IPS DF 4.7 (cell line): ENCODE measurements around the gene HOXB7.

Source experiments
- DNase-seq: peaks from one replicate; pipeline ENCODE4 v3.0.0-alpha.2; 2013; ENCODE audit warnings: low spot score; ENCODE audit errors: extremely low read depth

Gene HOXB7

GRCh38 chr17:48623583-48623982, 12.8 kb upstream of the HOXB7 start:
- DNase-seq: no peak

GRCh38 chr17:48622857-48623256, 12.0 kb upstream of the HOXB7 start:
- no peak for DNase-seq

DNA sequence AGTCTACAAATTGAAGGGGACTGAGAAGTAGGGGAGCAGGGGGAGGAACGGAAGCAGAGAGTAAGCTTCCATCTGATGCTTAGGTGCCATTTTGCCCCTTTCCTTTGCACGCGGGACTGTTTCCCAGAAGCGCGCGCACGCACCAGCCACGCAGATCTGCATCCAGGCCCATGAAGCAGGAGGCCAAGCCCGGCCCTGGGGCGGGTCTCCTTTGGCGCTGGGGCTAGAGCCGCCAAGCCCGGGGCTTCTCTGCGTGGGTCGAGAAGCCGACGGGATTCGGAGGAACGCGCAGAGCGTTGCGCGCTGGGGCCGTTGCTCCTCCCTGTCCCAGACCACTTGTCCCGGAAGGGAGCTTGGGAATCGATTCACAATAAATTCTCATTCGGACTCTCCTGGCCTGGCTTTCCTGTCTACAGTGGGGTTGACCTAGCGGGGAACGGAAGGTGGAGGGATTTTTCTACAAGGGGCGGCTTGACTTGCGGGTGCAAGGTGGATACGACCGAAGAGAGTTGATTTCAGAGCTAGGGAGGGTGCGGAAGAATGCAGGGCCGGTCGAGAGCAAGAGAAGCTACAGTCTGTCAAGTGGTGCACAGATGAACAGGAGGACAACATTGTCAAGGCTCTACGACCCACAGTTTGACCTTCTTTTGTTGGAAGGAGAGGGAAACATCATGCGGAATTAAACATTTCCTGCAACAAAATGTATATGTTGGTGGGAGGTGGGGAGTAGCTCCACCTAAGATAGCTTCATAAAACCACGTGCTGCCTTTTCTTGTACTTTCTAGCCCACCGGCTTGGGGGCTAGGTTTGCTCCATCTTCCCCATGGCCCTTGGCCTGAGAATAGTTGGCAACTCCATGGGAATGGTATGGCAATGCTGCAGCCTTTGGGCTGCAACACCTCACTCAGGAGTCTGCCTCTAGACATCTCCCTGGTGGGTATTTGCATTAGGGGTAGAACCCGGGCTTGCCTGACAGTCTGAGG, 10.9 kb upstream of the HOXB7 start:
- no peak for DNase-seq

DNA sequence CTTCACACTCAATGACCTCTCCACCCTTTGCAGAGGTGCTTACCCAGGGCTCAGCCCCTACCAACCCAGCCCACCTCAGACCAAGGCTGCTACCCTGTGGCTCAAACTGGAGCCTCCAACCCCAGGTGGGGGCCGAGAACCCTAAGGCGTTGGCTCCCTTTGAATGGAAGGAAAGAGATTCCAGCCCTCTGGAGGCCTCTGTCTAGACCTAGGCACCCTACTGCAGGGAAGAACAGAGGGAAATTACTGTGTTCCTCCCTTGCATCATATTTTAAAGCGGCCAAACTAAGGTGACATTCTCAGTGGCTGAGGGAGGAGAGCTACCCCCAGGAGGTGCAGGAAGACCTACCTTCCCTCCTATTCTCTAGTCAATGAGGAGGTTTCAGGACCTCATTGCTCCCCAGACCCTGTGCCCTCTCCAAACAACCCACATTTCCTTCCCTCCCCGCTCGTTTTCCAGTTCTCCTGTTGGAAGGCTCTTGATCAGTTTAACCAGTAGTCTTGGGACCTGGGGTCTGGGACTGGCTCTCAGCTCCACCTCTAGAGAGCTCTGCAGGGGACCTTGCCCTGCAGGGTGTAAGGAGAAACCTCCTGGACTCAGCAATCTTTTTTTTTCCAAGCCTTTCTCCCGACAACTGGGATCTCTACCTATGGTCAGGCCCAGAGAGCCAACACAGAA, 9.8 kb upstream of the HOXB7 start:
- no peak for DNase-seq

DNA sequence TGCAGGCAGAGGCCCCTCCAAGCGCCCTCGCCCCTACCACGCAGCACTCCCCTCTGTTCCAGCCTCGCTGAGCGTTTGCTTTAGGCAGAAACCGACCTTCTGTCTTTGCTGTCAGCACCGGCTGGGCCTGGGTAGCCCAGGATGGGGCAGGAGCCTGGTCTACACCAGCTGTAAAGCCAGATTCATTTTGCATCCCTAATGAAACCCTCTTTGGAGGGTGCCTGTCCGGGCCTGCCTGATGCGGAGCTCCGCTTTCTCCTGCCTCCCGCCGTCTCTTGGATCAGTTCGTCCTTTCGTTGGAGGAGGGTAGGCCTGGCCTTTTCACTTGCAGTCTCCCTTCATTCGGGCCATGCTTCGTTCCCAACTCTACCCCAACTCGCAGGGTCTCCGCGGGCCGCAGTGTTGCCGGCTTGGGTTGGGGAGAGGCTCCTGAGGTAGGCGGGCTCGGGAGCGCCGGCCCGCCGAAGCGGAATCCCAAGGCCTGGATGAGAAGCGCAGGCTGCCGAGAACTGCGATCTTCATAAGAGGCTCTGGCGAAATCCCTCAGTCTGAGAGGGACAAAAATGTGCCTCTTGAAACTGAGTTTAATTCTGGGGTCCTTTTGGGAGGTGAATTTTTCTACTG, 9.1 kb upstream of the HOXB7 start:
- no peak for DNase-seq

- no peak for DNase-seq
These were observed 7.6 kb upstream of the HOXB7 start for GRCh38 chr17:48618256-48618896.

- DNase-seq: no peak
These were observed 6.8 kb upstream of the HOXB7 start for GRCh38 chr17:48617471-48618255.

DNA sequence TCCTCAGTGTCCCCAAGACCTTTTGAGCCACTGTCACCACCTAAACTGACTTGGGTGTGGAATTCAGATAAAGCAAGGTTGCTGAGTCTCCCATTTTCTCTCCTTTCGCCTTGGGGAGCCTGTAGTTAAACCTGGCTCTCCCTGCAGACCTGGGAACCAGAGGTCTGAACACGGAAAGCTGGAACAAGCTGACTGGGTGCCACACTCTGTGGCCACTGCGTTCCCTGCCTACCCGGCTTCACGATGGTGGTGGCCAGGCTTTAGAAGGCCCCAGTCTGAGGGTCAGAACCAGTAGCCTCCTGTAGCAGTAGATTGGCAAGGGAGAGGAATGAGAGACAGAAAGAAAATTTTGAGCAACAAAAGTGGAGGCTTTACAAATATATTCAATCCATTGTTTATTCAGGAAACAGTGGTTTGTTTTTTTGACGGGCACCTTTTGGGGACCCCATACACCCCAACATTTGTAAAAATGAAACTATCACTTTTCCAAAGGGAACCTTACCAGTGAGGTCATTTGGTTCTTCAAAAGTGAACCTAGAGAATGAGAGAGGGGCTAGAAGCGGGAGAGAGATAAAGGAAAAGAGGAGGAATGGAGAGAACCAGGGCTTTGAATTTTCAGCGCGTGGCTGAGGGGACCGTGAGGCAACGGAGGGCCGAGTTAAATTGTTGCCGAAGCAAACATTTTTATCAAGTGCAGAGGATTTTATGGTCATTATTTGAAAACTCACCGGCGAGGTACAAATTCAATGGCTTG, 6.1 kb upstream of the HOXB7 start:
- no peak for DNase-seq

DNA sequence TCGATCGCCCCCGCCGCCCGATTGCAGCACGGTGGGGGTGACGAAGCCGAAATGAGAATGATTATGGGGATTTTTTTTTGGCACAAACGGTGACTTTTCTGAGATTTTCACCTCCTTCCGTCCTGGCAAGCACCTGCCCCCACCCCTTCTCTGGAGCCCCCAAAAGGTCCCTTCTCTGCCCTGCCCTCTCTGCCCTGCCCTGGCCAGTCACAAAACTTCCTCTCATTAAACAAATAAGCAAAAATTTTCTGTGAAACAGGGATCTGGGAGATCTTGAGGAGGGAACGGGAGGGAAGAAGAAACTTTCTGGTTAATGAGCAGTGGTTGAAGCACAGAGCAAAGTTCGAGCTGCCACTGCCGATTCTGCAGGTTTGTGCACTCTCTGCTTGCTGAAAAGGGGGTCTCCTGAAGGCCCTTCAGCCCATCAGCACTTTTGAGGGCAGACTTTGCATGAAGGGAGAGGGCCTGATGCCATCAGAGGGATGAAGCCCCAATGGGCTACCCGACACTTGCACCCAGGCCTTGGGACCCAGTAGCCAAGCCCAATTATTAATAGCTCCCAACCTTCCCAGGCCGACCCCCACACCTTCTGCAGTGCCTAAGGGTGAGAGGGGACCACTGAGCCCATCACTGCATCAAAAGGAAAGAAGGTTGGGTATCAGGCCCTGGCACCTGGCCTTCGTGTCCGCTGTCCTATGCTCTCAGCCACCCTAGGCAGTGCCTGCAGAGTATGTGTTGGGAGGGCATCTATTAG, 5.3 kb upstream of the HOXB7 start:
- DNase-seq: no peak

- no peak for DNase-seq
These were observed 4.5 kb upstream of the HOXB7 start, which contains the start of gene HOXB8 for GRCh38 chr17:48615047-48615962. Gene HOXB8, minus strand, starts transcription at chr17:48615292. Its CDS starts 588 bp downstream, at chr17:48614704.

DNA sequence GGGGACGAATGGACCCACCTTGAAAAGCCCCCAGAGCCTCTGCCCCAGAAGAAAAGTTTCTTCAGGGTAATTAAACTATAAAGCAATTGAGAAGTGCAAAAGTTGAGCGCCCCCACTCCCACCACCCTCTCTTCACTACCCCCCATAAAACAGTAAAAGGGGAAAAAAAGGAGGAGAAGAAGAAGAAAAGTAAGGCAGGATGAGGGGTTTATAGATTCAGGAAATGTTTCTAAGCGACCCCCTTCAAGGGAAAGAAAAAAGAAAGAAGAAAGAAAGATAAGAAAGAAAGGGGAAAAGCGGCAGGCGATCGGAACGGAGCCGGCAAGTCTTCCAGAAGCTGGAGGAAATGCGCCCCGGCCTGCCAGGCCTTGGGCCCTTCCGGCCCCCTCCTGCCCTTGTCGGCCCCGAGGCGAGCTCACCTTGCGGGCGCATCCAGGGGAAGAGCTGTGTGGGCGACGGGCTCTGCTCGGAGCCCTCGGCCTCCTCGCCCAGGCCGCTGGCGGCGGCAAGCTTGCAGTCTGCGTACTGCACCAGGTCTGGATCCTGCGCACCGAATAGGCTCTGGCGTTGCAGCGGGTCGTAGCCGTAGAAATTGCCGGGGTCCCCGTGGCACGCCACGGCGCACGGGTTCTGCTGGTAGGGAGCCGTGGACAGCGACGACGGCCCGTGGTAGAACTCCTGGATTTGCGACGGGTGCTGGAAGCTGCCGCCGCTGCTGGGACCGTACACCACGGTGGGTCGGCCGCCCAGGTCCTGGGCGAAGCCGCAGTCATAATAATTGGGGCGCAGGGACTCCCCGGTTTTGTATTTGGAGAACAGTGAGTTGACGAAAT, 3.3 kb upstream of the HOXB7 start:
- no peak for DNase-seq

GRCh38 chr17:48612854-48613691, 2.3 kb upstream of the HOXB7 start:
- no peak for DNase-seq

DNA sequence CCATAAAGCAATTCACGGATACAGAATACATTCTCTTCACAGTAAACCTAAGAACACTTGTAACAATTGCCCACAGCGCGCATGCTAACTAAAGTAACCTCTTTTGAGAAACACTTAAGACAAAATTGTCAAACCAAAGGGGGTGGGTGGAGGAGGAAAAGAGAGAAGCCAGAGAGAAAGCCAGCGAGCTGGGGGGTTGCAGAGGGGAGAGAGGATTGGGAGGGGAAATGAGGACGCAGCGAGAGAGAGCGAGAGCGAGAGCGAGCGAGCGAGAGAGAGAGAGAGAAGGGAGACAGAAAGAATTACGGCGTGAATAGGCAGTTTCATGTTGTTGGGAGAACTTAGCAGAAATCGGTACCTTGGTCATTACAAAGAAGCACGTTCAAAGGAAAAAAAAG, 1.6 kb upstream of the HOXB7 start:
- no peak for DNase-seq

GRCh38 chr17:48611681-48612455, 1.1 kb upstream of the HOXB7 start:
- DNase-seq: no peak

- DNase-seq: no peak
These were observed 396 bp upstream of the HOXB7 start for GRCh38 chr17:48611213-48611612.
